H1 (cell line): Measurements from ENCODE around the gene CHST11. TPM values are rescaled to one million over a fixed set of nuclear protein-coding genes. Genes with fewer than 3 reads are reported as not detected.

Source experiments
- CTCF ChIA-PET: fragments of 300-600 bp; sonication (Branson Sonifier 250); formaldehyde crosslinking; loops from one replicate; lab custom pipeline; 2021; ENCODE audit not compliant: partially characterized antibody; lab: Charles Lee
- POLR2A ChIA-PET: fragments of 300-600 bp; sonication (Branson Sonifier 250); formaldehyde crosslinking; loops from one replicate; lab custom pipeline; 2021; ENCODE audit warnings: inconsistent platforms; ENCODE audit not compliant: partially characterized antibody; lab: Charles Lee
- DNase-seq, 2 experiments: peaks; one replicate each; pipeline versions ENCODE4 v3.0.0 to v3.0.0-alpha.2; 2010 to 2022; ENCODE audit warnings: low spot score in 2 of 2, low read depth in 1 of 2, mixed read lengths in 1 of 2
- FAIRE-seq: peaks from 2 replicates; lab custom pipeline; 2011; peaks lifted over from hg19 to GRCh38; lab: Jason Lieb, UNC
- H2AFZ ChIP-seq: 2 replicates; pipeline ENCODE4 v1.8.1; 2012; ENCODE audit warnings: low read length, inconsistent platforms
- H2AK5ac ChIP-seq: 2 replicates; pipeline ENCODE4 v1.6.1; 2013; ENCODE audit warnings: low read depth, low read length
- H2BK120ac ChIP-seq: replicated peaks from 2 replicates; pipeline ENCODE3; 2013; ENCODE audit warnings: low read depth, low read length, inconsistent platforms
- H2BK12ac ChIP-seq: 2 replicates; pipeline ENCODE4 v1.6.1; 2013; ENCODE audit warnings: low read depth, low read length
- H2BK15ac ChIP-seq: 2 replicates; pipeline ENCODE4 v1.6.1; 2013; ENCODE audit warnings: low read length
- H2BK20ac ChIP-seq: 2 replicates; pipeline ENCODE4 v1.6.1; 2013; ENCODE audit warnings: low read length
- H2BK5ac ChIP-seq: 2 replicates; pipeline ENCODE4 v1.6.1; 2013; ENCODE audit warnings: low read depth, low read length
- H3K14ac ChIP-seq: 2 replicates; pipeline ENCODE4 v1.6.1; 2013; ENCODE audit warnings: inconsistent platforms; ENCODE audit not compliant: insufficient read length
- H3K18ac ChIP-seq: 2 replicates; pipeline ENCODE4 v1.6.1; 2013; ENCODE audit warnings: low read length; ENCODE audit errors: extremely low read depth
- H3K23ac ChIP-seq: 2 replicates; pipeline ENCODE4 v1.6.1; 2013; ENCODE audit warnings: inconsistent platforms; ENCODE audit not compliant: insufficient read length
- H3K23me2 ChIP-seq: 2 replicates; pipeline ENCODE4 v1.6.1; 2013; ENCODE audit warnings: low read depth, low read length
- H3K27ac ChIP-seq: 2 replicates; pipeline ENCODE4 v1.6.1; 2011; ENCODE audit warnings: low read depth, low read length, inconsistent platforms
- H3K27me3 ChIP-seq, 4 experiments: replicated peaks in 1 of 4; 1 replicate in 1 of 4; 2 replicates in 3 of 4; pipeline versions ENCODE4 v1.6.1 to v1.8.1; 2011 to 2013; ENCODE audit warnings: low read length in 3 of 4, mild to moderate bottlenecking in 3 of 4, inconsistent platforms in 2 of 4, mixed read lengths in 2 of 4, moderate library complexity in 1 of 4; ENCODE audit not compliant: control insufficient read depth in 3 of 4, insufficient read depth in 3 of 4; ENCODE audit errors: extremely low read depth in 1 of 4
- H3K36me3 ChIP-seq, 4 experiments: 2 replicates each; pipeline versions ENCODE4 v1.6.1 to v1.8.1; 2011 to 2013; ENCODE audit warnings: mild to moderate bottlenecking in 4 of 4, low read length in 3 of 4, moderate library complexity in 2 of 4, control low read depth in 1 of 4, inconsistent platforms in 1 of 4; ENCODE audit not compliant: insufficient read depth in 4 of 4, control insufficient read depth in 2 of 4
- H3K4ac ChIP-seq: replicated peaks from 2 replicates; pipeline ENCODE3; 2013; ENCODE audit warnings: low read length, low read depth, mixed read lengths, inconsistent platforms; ENCODE audit not compliant: insufficient read length
- H3K4me1 ChIP-seq, 4 experiments: replicated peaks in 1 of 4; 1 replicate in 1 of 4; 2 replicates in 3 of 4; pipeline versions ENCODE4 v1.6.1 to v1.8.1; 2011 to 2013; ENCODE audit warnings: low read length in 3 of 4, inconsistent platforms in 2 of 4, mixed read lengths in 1 of 4; ENCODE audit not compliant: insufficient read depth in 4 of 4, control insufficient read depth in 3 of 4
- H3K4me2 ChIP-seq, 2 experiments: 2 replicates each; pipeline versions ENCODE4 v1.6.1 to v1.8.1; 2011 to 2013; ENCODE audit warnings: low read depth in 2 of 2, low read length in 2 of 2, control low read depth in 1 of 2, inconsistent platforms in 1 of 2, mild to moderate bottlenecking in 1 of 2; ENCODE audit not compliant: insufficient read depth in 1 of 2
- H3K4me3 ChIP-seq, 4 experiments: fragments of 200-600, 300-600 bp in 1 of 4; sonication (generic), shearing (Covaris generic), sonication (Bioruptor Twin) in 1 of 4; 2 replicates each; pipeline versions ENCODE4 v1.5.1 to v1.8.1; 2011 to 2016; ENCODE audit warnings: low read length in 4 of 4, low read depth in 3 of 4, control low read depth in 2 of 4, inconsistent platforms in 2 of 4, mild to moderate bottlenecking in 2 of 4, mixed read lengths in 1 of 4, moderate library complexity in 1 of 4; ENCODE audit not compliant: insufficient read depth in 2 of 4; ENCODE audit errors: extremely low read depth in 1 of 4
- H3K56ac ChIP-seq: replicated peaks from 2 replicates; pipeline ENCODE3; 2013; ENCODE audit warnings: low read depth, mild to moderate bottlenecking, mixed read lengths, low read length, inconsistent platforms; ENCODE audit not compliant: insufficient read length
- H3K79me1 ChIP-seq: 2 replicates; pipeline ENCODE4 v1.6.1; 2013; ENCODE audit warnings: low read depth, low read length, control low read depth
- H3K79me2 ChIP-seq, 2 experiments: 2 replicates each; pipeline versions ENCODE4 v1.6.1 to v1.8.1; 2012 to 2013; ENCODE audit warnings: low read length in 2 of 2, mild to moderate bottlenecking in 2 of 2, inconsistent platforms in 1 of 2; ENCODE audit not compliant: insufficient read depth in 2 of 2, control insufficient read depth in 1 of 2
- H3K9ac ChIP-seq, 4 experiments: replicated peaks in 1 of 4; 1 replicate in 1 of 4; 2 replicates in 3 of 4; pipeline versions ENCODE4 v1.6.1 to v1.8.1; 2011 to 2013; ENCODE audit warnings: low read depth in 3 of 4, low read length in 3 of 4, control low read depth in 2 of 4, mild to moderate bottlenecking in 2 of 4, moderate library complexity in 2 of 4, inconsistent platforms in 1 of 4; ENCODE audit errors: extremely low read depth in 1 of 4
- H3K9me3 ChIP-seq, 2 experiments: 2 replicates each; pipeline versions ENCODE4 v1.6.1 to v1.8.1; 2012 to 2013; ENCODE audit warnings: mild to moderate bottlenecking in 2 of 2, moderate library complexity in 2 of 2, control low read depth in 1 of 2, inconsistent platforms in 1 of 2, low read depth in 1 of 2, low read length in 1 of 2, mixed read lengths in 1 of 2; ENCODE audit not compliant: insufficient read depth in 2 of 2
- H4K20me1 ChIP-seq, 2 experiments: replicated peaks in 1 of 2; 2 replicates each; pipeline versions ENCODE3 to v1.8.1; 2011 to 2013; ENCODE audit warnings: inconsistent platforms in 2 of 2, low read length in 2 of 2, mild to moderate bottlenecking in 1 of 2; ENCODE audit not compliant: insufficient read depth in 2 of 2, control insufficient read depth in 1 of 2
- H4K5ac ChIP-seq: 2 replicates; pipeline ENCODE4 v1.6.1; 2013; ENCODE audit warnings: low read length, low read depth, mixed read lengths, inconsistent platforms; ENCODE audit not compliant: insufficient read length
- H4K8ac ChIP-seq: 2 replicates; pipeline ENCODE4 v1.8.0; 2013; ENCODE audit warnings: mild to moderate bottlenecking, moderate library complexity, low read length, inconsistent platforms; ENCODE audit not compliant: insufficient read depth; ENCODE audit errors: extremely low read depth
- H4K91ac ChIP-seq: replicated peaks from 2 replicates; pipeline ENCODE3; 2013; ENCODE audit warnings: low read length, mixed read lengths, inconsistent platforms; ENCODE audit not compliant: insufficient read length
- ASH2L ChIP-seq: fragments of 200-600, 300-600 bp; sonication (generic); IDR thresholded peaks from one replicate; pipeline ENCODE4 v1.7.1; 2017; ENCODE audit warnings: low read length
- BACH1 ChIP-seq: IDR thresholded peaks from 2 replicates; pipeline ENCODE4 v1.6.1; 2012; ENCODE audit warnings: low read length, improper control_type of control experiment
- CBX5 ChIP-seq: fragments of 300-800, 300-1000 bp; sonication (generic); IDR thresholded peaks from 2 replicates; pipeline ENCODE4 v1.7.1; 2016; ENCODE audit warnings: antibody characterized with exemption, low read length, low read depth
- E2F6 ChIP-seq: IDR thresholded peaks from 2 replicates; pipeline ENCODE4 v1.6.1; 2012; ENCODE audit warnings: inconsistent platforms
- JUND ChIP-seq: IDR thresholded peaks from 2 replicates; pipeline ENCODE4 v1.6.1; 2011; ENCODE audit warnings: mild to moderate bottlenecking, improper control_type of control experiment, low read length
- NANOG ChIP-seq: IDR thresholded peaks from 2 replicates; pipeline ENCODE4 v1.6.1; 2011; ENCODE audit warnings: low read length, low read depth, mild to moderate bottlenecking, inconsistent platforms; ENCODE audit not compliant: insufficient read depth, poor library complexity, severe bottlenecking
- SP2 ChIP-seq: IDR thresholded peaks from 2 replicates; pipeline ENCODE4 v1.6.1; 2012; ENCODE audit warnings: mild to moderate bottlenecking, low read length, inconsistent platforms
- SP4 ChIP-seq: IDR thresholded peaks from 2 replicates; pipeline ENCODE4 v1.6.1; 2012; ENCODE audit warnings: low read length, inconsistent platforms
- SRF ChIP-seq: IDR thresholded peaks from 2 replicates; pipeline ENCODE4 v1.6.1; 2011; ENCODE audit warnings: mild to moderate bottlenecking, low read depth, low read length, moderate library complexity
- TCF12 ChIP-seq: IDR thresholded peaks from 2 replicates; pipeline ENCODE4 v1.6.1; 2011; ENCODE audit warnings: low read depth, mild to moderate bottlenecking, low read length
- WGBS, 2 experiments: shearing (Covaris generic) in 1 of 2; methylation state at CpG; one replicate each; pipeline versions ENCODE4 v1.1.6 to v1.1.7; 2013 to 2015; ENCODE audit warnings: low lambda C conversion rate in 2 of 2, mixed read lengths in 2 of 2, inconsistent platforms in 1 of 2, low coverage in 1 of 2, missing lambda C conversion rate in 1 of 2; ENCODE audit not compliant: insufficient replicate concordance in 2 of 2, insufficient coverage in 1 of 2, insufficient read length in 1 of 2; ENCODE audit errors: extremely low coverage in 1 of 2, missing lambda C conversion rate in 1 of 2; 5-methylcytosine and 5-hydroxymethylcytosine counted together
- polyA plus RNA-seq, 7 experiments: library from polyadenylated mRNA; depleted of rRNA in 3 of 7; stranded (reverse) in 5 of 7; unstranded in 2 of 7; fragments of >200 nt in 5 of 7; fragments of 200-250 nt in 2 of 7; gene quantifications; 1 replicate in 5 of 7; 2 replicates in 1 of 7; 4 replicates in 1 of 7; pipeline versions ENCODE4 v1.2.1 to v1.2.3, GENCODE V29; 2011 to 2013; ENCODE audit warnings: missing spikeins in 2 of 7, mixed read lengths in 2 of 7
- total RNA-seq: library from RNA; stranded (reverse); fragmentation: NEBNext Ultra II Directional; extraction: Animal tissue kit (Norgen Biotek cat#: 25700); gene quantifications from 2 replicates; pipeline ENCODE4 v1.2.1, GENCODE V29; 2021

The CHST11 gene
- total and polyA plus RNA-seq, 2 of the 8 experiments (the other 6 are each of a cell fraction or from before 2014, with no cell fraction given): 14.4 to 20.8 TPM

- H4K8ac ChIP-seq: no peak overlapping the region
- FAIRE-seq (no peak), DNase-seq (no peak)
- H3K9ac ChIP-seq: no peak overlapping the region
- H3K14ac ChIP-seq: no peak overlapping the region
- no peak overlapping the region for H3K4me2 ChIP-seq
- peaks cover 5% of the 10 kb centered on the region for H3K79me1 ChIP-seq
- H4K91ac ChIP-seq: no peak overlapping the region
- H2BK15ac ChIP-seq: no peak overlapping the region
- H3K4ac ChIP-seq: no peak overlapping the region
- peaks cover 0 to 4% (median 1%) of the 10 kb centered on the region in 4 experiments; a peak in 2 of 7 replicates for H3K4me1 ChIP-seq
- peaks cover 4% of the 10 kb centered on the region in 2 experiments; a peak in 2 of 4 replicates for H3K79me2 ChIP-seq
- H3K4me3 ChIP-seq: no peak overlapping the region
- no peak overlapping the region for H2BK12ac ChIP-seq
- H3K56ac ChIP-seq: no peak overlapping the region
- 90% methylated on average over 4 of the region's 4 CpGs; no CpG with 5 or more reads in 1 of the 2 experiments for WGBS, 2 experiments
- ChIA-PET POLR2A (interaction anchor here (0.6 kb wide), 1 partner anchor 91 kb away, joined by 3 read pairs; no protein-coding TSS in a partner anchor), CTCF (interaction anchor here (0.6 kb wide), 2 partner anchors 124 to 365 kb away, joined by 3 to 4 read pairs; no protein-coding TSS in a partner anchor)
- H3K18ac ChIP-seq: no peak overlapping the region
- H4K5ac ChIP-seq: no peak overlapping the region
- no peak overlapping the region for H3K27ac ChIP-seq
- H2BK120ac ChIP-seq: no peak overlapping the region
- H3K27me3 ChIP-seq: no peaks in the 10 kb centered on the region
- no peak overlapping the region for H2BK20ac ChIP-seq
- peaks cover 0 to 11% of the 10 kb centered on the region in 2 experiments for H4K20me1 ChIP-seq
- H3K9me3 ChIP-seq: no peaks in the 10 kb centered on the region
- H3K36me3 ChIP-seq: no peaks in the 10 kb centered on the region
- TF ChIP-seq SRF (no peak), SP2 (no peak), BACH1 (no peak), NANOG (no peak), ASH2L (no peak), JUND (no peak), E2F6 (no peak), CBX5 (no peak), SP4 (no peak), TCF12 (no peak)
- H2BK5ac ChIP-seq: no peak overlapping the region
- H3K23ac ChIP-seq: no peak overlapping the region
- H2AFZ ChIP-seq: no peak overlapping the region
- peaks cover 5% of the 10 kb centered on the region; the same call in 1 of the 2 replicates for H3K23me2 ChIP-seq
- H2AK5ac ChIP-seq: no peak overlapping the region
Measured at GRCh38 chr12:104490186-104490585, 33.4 kb downstream of the CHST11 start.
